A204.1 (cell line): ENCODE measurements around the gene TBX2.
"Not testable (repeated sequence)": the region's sequence is repeated elsewhere in the genome, so short reads cannot be mapped to it uniquely, and the experiment has no call there.

ENCODE experiments used
- FAIRE-seq: peaks from 2 replicates; lab custom pipeline; 2012; peaks lifted over from hg19 to GRCh38; lab: Jason Lieb, UNC

Gene TBX2

GRCh38 chr17:61413661-61414126 lies 14.1 kb downstream of the TBX2 start:
- FAIRE-seq = no peak

- no peak for FAIRE-seq
Measured at GRCh38 chr17:61414141-61414935, 14.7 kb downstream of the TBX2 start.

- no peak for FAIRE-seq
Measured at GRCh38 chr17:61414936-61415251, 15.3 kb downstream of the TBX2 start.

GRCh38 chr17:61415374-61416210 lies 15.9 kb downstream of the TBX2 start:
- FAIRE-seq = no peak

- no peak for FAIRE-seq
Measured at GRCh38 chr17:61416211-61416539, 16.5 kb downstream of the TBX2 start.

GRCh38 chr17:61416540-61417363 lies 17.1 kb downstream of the TBX2 start:
- FAIRE-seq = peak; percentile 87

- no peak for FAIRE-seq
Measured at GRCh38 chr17:61418449-61418848, 18.8 kb downstream of the TBX2 start.

- no peak for FAIRE-seq
Measured at GRCh38 chr17:61419496-61420046, 19.9 kb downstream of the TBX2 start.

- FAIRE-seq = no peak
Measured at GRCh38 chr17:61420052-61420451, 20.4 kb downstream of the TBX2 start.

GRCh38 chr17:61420745-61421398 lies 21.2 kb downstream of the TBX2 start:
- no peak for FAIRE-seq

GRCh38 chr17:61421460-61421859 lies 21.8 kb downstream of the TBX2 start:
- FAIRE-seq = no peak

GRCh38 chr17:61422116-61422799 lies 22.6 kb downstream of the TBX2 start:
- FAIRE-seq = no peak

GRCh38 chr17:61422869-61423268 lies 23.2 kb downstream of the TBX2 start:
- FAIRE-seq = no peak

GRCh38 chr17:61423967-61424649 lies 24.5 kb downstream of the TBX2 start:
- no peak for FAIRE-seq

GRCh38 chr17:61425682-61426481 lies 26.2 kb downstream of the TBX2 start:
- FAIRE-seq = no peak

GRCh38 chr17:61426482-61427304 lies 27.1 kb downstream of the TBX2 start:
- no peak for FAIRE-seq

GRCh38 chr17:61427567-61427966 lies 27.9 kb downstream of the TBX2 start:
- FAIRE-seq = no peak

- no peak for FAIRE-seq
Measured at GRCh38 chr17:61429274-61429673, 29.6 kb downstream of the TBX2 start.

- FAIRE-seq = not testable (repeated sequence)
Measured at GRCh38 chr17:61429831-61430230, 30.2 kb downstream of the TBX2 start.
